Measurements from ENCODE around the gene UBE2K.
"Not testable (repeated sequence)": the region's sequence is repeated elsewhere in the genome, so short reads cannot be mapped to it uniquely, and the experiment has no call there.

Gene UBE2K

GRCh38 chr4:39697740-39698423 lies at the start of gene UBE2K:
TSS of gene UBE2K (plus strand) at chr4:39698136. CDS start at chr4:39698328, 192 bp downstream.
- peak; percentile 25 to 87 (median 78) for DNase-seq

- no peak for DNase-seq
Measured at GRCh38 chr4:39648213-39648612, 49.7 kb upstream of the UBE2K start.

- DNase-seq = no peak
Measured at GRCh38 chr4:39648827-39649558, 48.9 kb upstream of the UBE2K start.

GRCh38 chr4:39649639-39650265 lies 48.2 kb upstream of the UBE2K start:
- DNase-seq = no peak

GRCh38 chr4:39651586-39651985 lies 46.4 kb upstream of the UBE2K start:
- DNase-seq = not testable (repeated sequence)

GRCh38 chr4:39655211-39655610 lies 42.7 kb upstream of the UBE2K start:
- DNase-seq = no peak

- no peak for DNase-seq
Measured at GRCh38 chr4:39655876-39656275, 42.1 kb upstream of the UBE2K start.

- DNase-seq = not testable (repeated sequence)
Measured at GRCh38 chr4:39656638-39657037, 41.3 kb upstream of the UBE2K start.

- no peak for DNase-seq
Measured at GRCh38 chr4:39657465-39657864, 40.5 kb upstream of the UBE2K start.

GRCh38 chr4:39658756-39659155 lies 39.2 kb upstream of the UBE2K start:
- no peak for DNase-seq

- no peak for DNase-seq
Measured at GRCh38 chr4:39660045-39660444, 37.9 kb upstream of the UBE2K start.

- DNase-seq = no peak
Measured at GRCh38 chr4:39660757-39661156, 37.2 kb upstream of the UBE2K start.

- no peak for DNase-seq
Measured at GRCh38 chr4:39662683-39663082, 35.3 kb upstream of the UBE2K start.

GRCh38 chr4:39664828-39665731 lies 32.9 kb upstream of the UBE2K start:
- DNase-seq = no peak

GRCh38 chr4:39667706-39668105 lies 30.2 kb upstream of the UBE2K start:
- no peak for DNase-seq

GRCh38 chr4:39668887-39669286 lies 29.0 kb upstream of the UBE2K start:
- DNase-seq = peak in 1 of 58 donors; percentile 14

- not testable (repeated sequence) for DNase-seq
Measured at GRCh38 chr4:39670296-39670695, 27.6 kb upstream of the UBE2K start.

GRCh38 chr4:39675681-39676080 lies 22.3 kb upstream of the UBE2K start:
- DNase-seq = not testable (repeated sequence)

GRCh38 chr4:39681003-39681402 lies 16.9 kb upstream of the UBE2K start:
- DNase-seq = not testable (repeated sequence)

- no peak for DNase-seq
Measured at GRCh38 chr4:39682138-39682537, 15.8 kb upstream of the UBE2K start.

- no peak for DNase-seq
Measured at GRCh38 chr4:39685990-39686389, 11.9 kb upstream of the UBE2K start.
